ENCODE measurements around the gene KRTAP10-1. TPM values are rescaled to one million over a fixed set of nuclear protein-coding genes. Genes with fewer than 3 reads are reported as not detected.
A peak's percentile ranks its signal among the peaks of the same experiment; 100 is the strongest.

Gene KRTAP10-1
- total and polyA plus RNA-seq, 2 of the 8 experiments (the other 6 are each of a cell fraction or from before 2014, with no cell fraction given), result 0.08 TPM; not detected in 1

DNA sequence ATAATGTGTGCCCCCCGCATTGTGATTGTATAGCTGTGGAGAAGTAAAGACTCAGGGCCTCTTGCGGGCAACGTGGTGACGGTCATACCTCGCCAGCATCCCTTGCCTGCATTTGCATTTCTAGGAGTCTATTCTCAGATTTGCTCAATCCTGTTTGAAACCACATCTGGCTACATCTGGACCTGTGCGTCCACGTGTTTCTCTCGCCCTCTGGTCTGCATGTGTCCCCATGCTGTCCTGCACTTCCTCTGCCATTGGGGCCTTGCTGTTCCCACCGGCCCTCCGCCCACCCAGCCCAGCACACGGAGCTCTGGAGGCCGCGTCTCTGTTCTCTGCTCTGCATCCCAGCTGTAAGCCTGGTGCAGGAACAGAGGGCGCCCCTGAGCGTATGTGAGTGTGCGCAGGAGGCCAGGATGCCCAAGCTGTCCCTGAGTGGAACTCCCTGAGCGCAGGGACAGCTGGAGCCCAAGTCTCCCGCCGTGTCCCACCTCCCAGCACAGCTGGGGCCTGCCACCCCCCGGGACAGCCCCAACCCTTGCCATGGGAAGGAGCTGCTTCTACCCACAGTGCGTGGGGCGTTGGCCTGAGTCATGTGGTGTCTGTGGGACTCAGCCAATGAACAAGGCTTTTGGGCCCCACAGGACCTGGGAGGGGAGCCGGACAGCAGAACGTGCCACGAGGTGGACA, 9.7 kb upstream of the KRTAP10-1 start:
- H2AK5ac ChIP-seq (ENCODE audit: low read depth, low read length), result peak overlapping the region; percentile 88; the same call in 1 of the 2 replicates
- H4K8ac ChIP-seq (ENCODE audit: extremely low read depth, insufficient read depth, low read length), result peak overlapping the region; percentile 80; the same call in 1 of the 2 replicates
- peak overlapping the region; percentile 34; the same call in 1 of the 2 replicates for H3K27ac ChIP-seq (ENCODE audit: low read depth, low read length)
- peaks cover 0 to under 1% of the 10 kb centered on the region in 2 experiments; a peak in 1 of 4 replicates for H3K9me3 ChIP-seq (ENCODE audit: insufficient read depth in 2 of 2, low read depth in 1 of 2, low read length in 1 of 2)
- no peaks in the 10 kb centered on the region for H4K20me1 ChIP-seq (replicated peaks in 1 of 2; ENCODE audit: control insufficient read depth in 1 of 2, insufficient read depth in 2 of 2, low read length in 2 of 2)
- no peaks in the 10 kb centered on the region for H3K79me1 ChIP-seq (ENCODE audit: low read depth, low read length)
- H3K4me2 ChIP-seq (ENCODE audit: insufficient read depth in 1 of 2, low read depth in 2 of 2, low read length in 2 of 2), result peak overlapping the region; percentile 2 to 61; a peak in 2 of 4 replicates
- DNase-seq (ENCODE audit: low read depth in 1 of 2, low spot score in 2 of 2) (peak in 1 of 2 experiments; percentile 53), FAIRE-seq (no peak)
- peak overlapping the region; percentile 82 for H3K4ac ChIP-seq (replicated peaks; ENCODE audit: insufficient read length, low read depth, low read length)
- 72% methylated on average over 15 of the region's 25 CpGs; no CpG with 5 or more reads in 1 of the 2 experiments for WGBS, 2 experiments (ENCODE audit: extremely low coverage in 1 of 2, insufficient coverage in 1 of 2, insufficient read length in 1 of 2, insufficient replicate concordance in 2 of 2, low coverage in 1 of 2, low lambda C conversion rate in 2 of 2, missing lambda C conversion rate in 1 of 2)
- TF ChIP-seq POLR2AphosphoS5 (IDR thresholded peaks at IDR 0.05; ENCODE audit: low read depth, low read length), result peak; percentile 36; the same call in 1 of the 2 replicates
- TF ChIP-seq BACH1 (IDR thresholded peaks at IDR 0.05; ENCODE audit: low read length), result no peak
- TF ChIP-seq, protein P1, sequence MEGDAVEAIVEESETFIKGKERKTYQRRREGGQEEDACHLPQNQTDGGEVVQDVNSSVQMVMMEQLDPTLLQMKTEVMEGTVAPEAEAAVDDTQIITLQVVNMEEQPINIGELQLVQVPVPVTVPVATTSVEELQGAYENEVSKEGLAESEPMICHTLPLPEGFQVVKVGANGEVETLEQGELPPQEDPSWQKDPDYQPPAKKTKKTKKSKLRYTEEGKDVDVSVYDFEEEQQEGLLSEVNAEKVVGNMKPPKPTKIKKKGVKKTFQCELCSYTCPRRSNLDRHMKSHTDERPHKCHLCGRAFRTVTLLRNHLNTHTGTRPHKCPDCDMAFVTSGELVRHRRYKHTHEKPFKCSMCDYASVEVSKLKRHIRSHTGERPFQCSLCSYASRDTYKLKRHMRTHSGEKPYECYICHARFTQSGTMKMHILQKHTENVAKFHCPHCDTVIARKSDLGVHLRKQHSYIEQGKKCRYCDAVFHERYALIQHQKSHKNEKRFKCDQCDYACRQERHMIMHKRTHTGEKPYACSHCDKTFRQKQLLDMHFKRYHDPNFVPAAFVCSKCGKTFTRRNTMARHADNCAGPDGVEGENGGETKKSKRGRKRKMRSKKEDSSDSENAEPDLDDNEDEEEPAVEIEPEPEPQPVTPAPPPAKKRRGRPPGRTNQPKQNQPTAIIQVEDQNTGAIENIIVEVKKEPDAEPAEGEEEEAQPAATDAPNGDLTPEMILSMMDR (IDR thresholded peaks at IDR 0.05; ENCODE audit: control extremely low read depth in 1 of 3, insufficient read depth in 1 of 3, low read depth in 1 of 3, low read length in 3 of 3), result peak in 1 of 3 experiments; percentile 18; a peak in 1 of 4 replicates
- TF ChIP-seq CBX8 (IDR thresholded peaks at IDR 0.05; ENCODE audit: borderline replicate concordance, low read depth, low read length), result no peak
- no peak overlapping the region for H2AFZ ChIP-seq (ENCODE audit: low read length)
- no peaks in the 10 kb centered on the region for H3K79me2 ChIP-seq (ENCODE audit: control insufficient read depth in 1 of 2, insufficient read depth in 2 of 2, low read length in 2 of 2)
- ChIA-PET POLR2A (ENCODE audit: partially characterized antibody) (interaction anchor here (1.1 to 1.6 kb wide), 6 partner anchors 8 to 216 kb away, joined by 3 to 4 read pairs (median 4); partner anchors contain the start of gene KRTAP10-1), CTCF (ENCODE audit: partially characterized antibody) (interaction anchor here (0.8 to 2.3 kb wide), 10 partner anchors 9 to 249 kb away, joined by 3 to 8 read pairs (median 4); no protein-coding TSS in a partner anchor)
- H3K36me3 ChIP-seq (ENCODE audit: control insufficient read depth in 2 of 4, insufficient read depth in 4 of 4, low read length in 3 of 4), result no peaks in the 10 kb centered on the region
- peak overlapping the region; percentile 18 for H4K5ac ChIP-seq (ENCODE audit: insufficient read length, low read depth, low read length)
- no peak overlapping the region for H3K14ac ChIP-seq (ENCODE audit: insufficient read length)
- peak overlapping the region; percentile 99 for H2BK20ac ChIP-seq (ENCODE audit: low read length)
- H2BK5ac ChIP-seq (ENCODE audit: low read depth, low read length), result peak overlapping the region; percentile 94
- H2BK120ac ChIP-seq (replicated peaks; ENCODE audit: low read depth, low read length), result peak overlapping the region; percentile 84
- H3K23ac ChIP-seq (ENCODE audit: insufficient read length), result no peak overlapping the region
- H3K18ac ChIP-seq (ENCODE audit: extremely low read depth, low read length), result peak overlapping the region; percentile 96
- no peaks in the 10 kb centered on the region for H3K23me2 ChIP-seq (ENCODE audit: low read depth, low read length)
- no peaks in the 10 kb centered on the region for H3K27me3 ChIP-seq (replicated peaks in 1 of 4; ENCODE audit: control insufficient read depth in 3 of 4, extremely low read depth in 1 of 4, insufficient read depth in 3 of 4, low read length in 3 of 4)
- peaks cover 9 to 35% (median 17%) of the 10 kb centered on the region in 4 experiments for H3K4me1 ChIP-seq (replicated peaks in 1 of 4; ENCODE audit: control insufficient read depth in 3 of 4, insufficient read depth in 4 of 4, low read length in 3 of 4)
- H3K9ac ChIP-seq (replicated peaks in 1 of 4; ENCODE audit: extremely low read depth in 1 of 4, low read depth in 3 of 4, low read length in 3 of 4), result no peak overlapping the region; a peak in 1 of 7 replicates
- H2BK15ac ChIP-seq (ENCODE audit: low read length), result peak overlapping the region; percentile 99; the same call in 1 of the 2 replicates
- H3K56ac ChIP-seq (replicated peaks; ENCODE audit: insufficient read length, low read depth, low read length), result no peak overlapping the region
- H2BK12ac ChIP-seq (ENCODE audit: low read depth, low read length), result peak overlapping the region; percentile 100
- no peak overlapping the region for H3K4me3 ChIP-seq (ENCODE audit: extremely low read depth in 1 of 4, insufficient read depth in 2 of 4, low read depth in 3 of 4, low read length in 4 of 4)
- H4K91ac ChIP-seq (replicated peaks; ENCODE audit: insufficient read length, low read length), result peak overlapping the region; percentile 95

All from H1 (cell line).